HCT116 (cell line): ENCODE measurements around the gene UBE3C. TPM values are rescaled to one million over a fixed set of nuclear protein-coding genes. Genes with fewer than 3 reads are reported as not detected.
A peak's percentile ranks its signal among the peaks of the same experiment; 100 is the strongest.

Experiments
- ATAC-seq: fragments of 200-7000 bp; cut with Tn5 transposase; 2 replicates; pipeline ENCODE4 v1.9.1; 2020; ENCODE audit warnings: mild to moderate bottlenecking, moderate library complexity
- BruUV-seq: library from RNA; stranded (reverse); fragments of 400-500 nt; replicated peaks from 2 replicates; lab custom pipeline; 2021; lab: Mats Ljungman, UMichigan
- CTCF ChIA-PET: fragments of 300-600 bp; sonication (Branson Sonifier 250); formaldehyde crosslinking; loops from one replicate; lab custom pipeline; 2021; ENCODE audit warnings: antibody characterized with exemption; lab: Charles Lee
- POLR2A ChIA-PET: fragments of 300-600, 350-600 bp; sonication (Branson Sonifier 250); formaldehyde crosslinking; loops from one replicate; lab custom pipeline; 2021; ENCODE audit warnings: antibody characterized with exemption; lab: Charles Lee
- RAD21 ChIA-PET, 2 experiments: fragments of 300-600 bp; sonication (Branson Sonifier 250); formaldehyde crosslinking; loops; one replicate each; lab custom pipeline; 2023; ENCODE audit warnings: low total read pairs in 2 of 2; ENCODE audit not compliant: uncharacterized antibody in 2 of 2, unreplicated experiment in 2 of 2, low non-redundant PET in 1 of 2; lab: Charles Lee
- DNase-seq: peaks from one replicate; pipeline ENCODE4 v3.0.0-alpha.2; 2010; ENCODE audit warnings: low read depth, low spot score
- H2AFZ ChIP-seq: fragments of 200-600 bp; shearing (Covaris generic), sonication (generic); 2 replicates; pipeline ENCODE4 v1.6.1; 2017; ENCODE audit warnings: low read depth, mixed run types, mixed read lengths, antibody characterized with exemption, low read length; ENCODE audit not compliant: poor library complexity, severe bottlenecking
- H3K27ac ChIP-seq: 2 replicates; pipeline ENCODE4 v1.5.1; 2012; ENCODE audit warnings: low read depth, low read length
- H3K27me3 ChIP-seq: fragments of 200-600 bp; sonication (generic); 2 replicates; pipeline ENCODE4 v1.6.1; 2016; ENCODE audit warnings: mixed run types, low read length, mixed read lengths; ENCODE audit not compliant: insufficient read depth
- H3K36me3 ChIP-seq, 2 experiments: fragments of 200-500 bp in 1 of 2; fragments of 200-600 bp in 1 of 2; sonication (Bioruptor generic) in 1 of 2; sonication (generic) in 1 of 2; 2 replicates each; pipeline versions ENCODE4 v1.5.1 to v1.6.1; 2014 to 2016; ENCODE audit warnings: low read length in 2 of 2, inconsistent platforms in 1 of 2, mixed read lengths in 1 of 2, mixed run types in 1 of 2; ENCODE audit not compliant: insufficient read depth in 2 of 2, control insufficient read depth in 1 of 2
- H3K4me1 ChIP-seq, 2 experiments: fragments of 200-600 bp in 1 of 2; sonication (generic) in 1 of 2; 2 replicates each; pipeline versions ENCODE4 v1.5.1 to v1.6.1; 2012 to 2017; ENCODE audit warnings: low read length in 2 of 2, inconsistent platforms in 1 of 2, mild to moderate bottlenecking in 1 of 2, mixed read lengths in 1 of 2, mixed run types in 1 of 2, moderate library complexity in 1 of 2; ENCODE audit not compliant: insufficient read depth in 2 of 2, control insufficient read depth in 1 of 2
- H3K4me2 ChIP-seq: fragments of 200-600 bp; sonication (generic); 2 replicates; pipeline ENCODE4 v1.6.1; 2017; ENCODE audit warnings: mixed run types, low read length, mixed read lengths
- H3K4me3 ChIP-seq, 2 experiments: fragments of 200-600 bp in 1 of 2; sonication (generic) in 1 of 2; replicated peaks in 1 of 2; 2 replicates each; pipeline ENCODE4 v1.5.1; 2011 to 2016; ENCODE audit warnings: low read length in 2 of 2, control low read depth in 1 of 2, low read depth in 1 of 2, mild to moderate bottlenecking in 1 of 2, mixed read lengths in 1 of 2, mixed run types in 1 of 2
- H3K79me2 ChIP-seq: fragments of 200-600 bp; sonication (generic); 2 replicates; pipeline ENCODE4 v1.6.1; 2017; ENCODE audit warnings: mild to moderate bottlenecking, mixed run types, low read length, moderate library complexity, mixed read lengths; ENCODE audit not compliant: insufficient read depth
- H3K9ac ChIP-seq: fragments of 200-600 bp; sonication (generic); 2 replicates; pipeline ENCODE4 v1.6.1; 2016; ENCODE audit warnings: low read length, mixed read lengths
- H3K9me2 ChIP-seq: fragments of 200-600 bp; sonication (generic), shearing (Covaris generic); 2 replicates; pipeline ENCODE4 v1.6.1; 2017; ENCODE audit warnings: mixed run types, mild to moderate bottlenecking, moderate library complexity; ENCODE audit not compliant: insufficient read depth
- H3K9me3 ChIP-seq, 2 experiments: fragments of 200-500 bp in 1 of 2; fragments of 200-600 bp in 1 of 2; sonication (Bioruptor generic) in 1 of 2; sonication (generic) in 1 of 2; 2 replicates each; pipeline ENCODE4 v1.6.1; 2014 to 2017; ENCODE audit warnings: low read length in 2 of 2, mixed read lengths in 2 of 2, inconsistent platforms in 1 of 2, low read depth in 1 of 2, mild to moderate bottlenecking in 1 of 2, mixed run types in 1 of 2, moderate library complexity in 1 of 2; ENCODE audit not compliant: control insufficient read depth in 1 of 2, insufficient read depth in 1 of 2
- H4K20me1 ChIP-seq: fragments of 200-600 bp; sonication (generic), shearing (Covaris generic); 2 replicates; pipeline ENCODE4 v1.6.1; 2017; ENCODE audit warnings: mixed run types, mild to moderate bottlenecking, moderate library complexity; ENCODE audit not compliant: insufficient read depth
- CBX3 ChIP-seq: IDR thresholded peaks from 2 replicates; pipeline ENCODE4 v1.6.1; 2012; ENCODE audit warnings: low read depth
- CEBPB ChIP-seq: IDR thresholded peaks from 2 replicates; pipeline ENCODE4 v1.6.1; 2012; ENCODE audit warnings: low read depth
- CTCF ChIP-seq, 3 experiments: fragments of 200-600 bp in 1 of 3; sonication (generic) in 1 of 3; IDR thresholded peaks in 2 of 3; conservative IDR thresholded peaks in 1 of 3; 2 replicates each; pipeline ENCODE4 v1.5.1; 2012 to 2017; ENCODE audit warnings: low read depth in 2 of 3, low read length in 2 of 3, antibody characterized with exemption in 1 of 3, borderline replicate concordance in 1 of 3, control low read depth in 1 of 3, mild to moderate bottlenecking in 1 of 3, mixed read lengths in 1 of 3, mixed run types in 1 of 3, moderate library complexity in 1 of 3; ENCODE audit not compliant: insufficient read depth in 1 of 3
- EGR1 ChIP-seq: IDR thresholded peaks from 2 replicates; pipeline ENCODE4 v1.6.1; 2012; ENCODE audit warnings: low read depth
- ELF1 ChIP-seq: IDR thresholded peaks from 2 replicates; pipeline ENCODE4 v1.6.1; 2012; ENCODE audit warnings: low read depth, borderline replicate concordance
- FOSL1 ChIP-seq: IDR thresholded peaks from 2 replicates; pipeline ENCODE4 v1.6.1; 2012; ENCODE audit warnings: low read depth
- JUND ChIP-seq: IDR thresholded peaks from 2 replicates; pipeline ENCODE4 v1.6.1; 2012
- MAX ChIP-seq: IDR thresholded peaks from 2 replicates; pipeline ENCODE4 v1.6.1; 2012
- POLR2A ChIP-seq: IDR thresholded peaks from 2 replicates; pipeline ENCODE4 v1.7.0; 2011; ENCODE audit warnings: borderline replicate concordance; ENCODE audit not compliant: insufficient read depth, insufficient read length; ENCODE audit errors: extremely low read depth
- POLR2AphosphoS5 ChIP-seq: IDR thresholded peaks from 2 replicates; pipeline ENCODE4 v1.6.1; 2011; ENCODE audit warnings: mild to moderate bottlenecking, low read depth, low read length, moderate library complexity
- SP1 ChIP-seq: IDR thresholded peaks from 2 replicates; pipeline ENCODE4 v1.6.1; 2012; ENCODE audit warnings: low read depth
- SRF ChIP-seq: IDR thresholded peaks from 2 replicates; pipeline ENCODE4 v1.6.1; 2012; ENCODE audit warnings: low read depth
- TCF7L2 ChIP-seq: IDR thresholded peaks from 2 replicates; pipeline ENCODE4 v1.7.0; 2011; ENCODE audit warnings: borderline replicate concordance, inconsistent platforms; ENCODE audit not compliant: insufficient read depth, insufficient read length; ENCODE audit errors: extremely low read depth
- YY1 ChIP-seq: IDR thresholded peaks from 2 replicates; pipeline ENCODE4 v1.6.1; 2011; ENCODE audit warnings: low read length, low read depth, moderate library complexity, mild to moderate bottlenecking; ENCODE audit not compliant: insufficient replicate concordance; ENCODE audit errors: extremely low read depth
- ZBTB33 ChIP-seq: IDR thresholded peaks from 2 replicates; pipeline ENCODE4 v1.6.1; 2011; ENCODE audit warnings: mild to moderate bottlenecking, low read length, moderate library complexity; ENCODE audit not compliant: insufficient replicate concordance; ENCODE audit errors: extremely low read depth
- ZNF274 ChIP-seq: fragments of 200-500 bp; sonication (Bioruptor generic); IDR thresholded peaks from 2 replicates; pipeline ENCODE4 v1.6.1; 2014; ENCODE audit warnings: mild to moderate bottlenecking, low read depth, low read length, inconsistent platforms
- intact Hi-C: fragments of 100-400 bp; cut with micrococcal nuclease; formaldehyde crosslinking; loops from 2 replicates; pipeline ENCODE4 v1.10.0; 2022
- total RNA-seq: library from RNA; stranded (reverse); gene quantifications from one replicate; pipeline ENCODE4 v1.2.1, GENCODE V29; 2021; ENCODE audit not compliant: unreplicated experiment

Gene UBE3C
- total RNA-seq, 1 experiment from 2014 or later, result 68.3 TPM

GRCh38 chr7:157138101-157138423 is 664 bp upstream of the UBE3C start:
- RAD21 ChIA-PET, result no interaction called here
- intact Hi-C loops, result loop anchor here (2.0 to 5.0 kb wide), 2 partner anchors 127 to 231 kb away; partner anchors contain the start of gene MNX1
- BruUV-seq, result TSS peak; percentile 40
- no peak overlapping the region for H2AFZ ChIP-seq
- ATAC-seq, result no peak
- peak overlapping the region; percentile 83 for H3K4me2 ChIP-seq
- H4K20me1 ChIP-seq, result no peaks in the 10 kb centered on the region
- H3K9me3 ChIP-seq, result no peaks in the 10 kb centered on the region
- POLR2A ChIA-PET, result no interaction called here
- DNase-seq, result no peak
- peak overlapping the region; percentile 64 for H3K27ac ChIP-seq
- H3K9ac ChIP-seq, result peak overlapping the region; percentile 64
- peak overlapping the region; percentile 19 to 47 for H3K4me3 ChIP-seq
- H3K36me3 ChIP-seq, result peaks cover 8 to 20% of the 10 kb centered on the region in 2 experiments; a peak in 3 of 4 replicates
- no peak for TF ChIP-seq ZBTB33
- no peak for TF ChIP-seq POLR2A
- no peak for TF ChIP-seq MAX
- TF ChIP-seq SRF, result no peak
- TF ChIP-seq JUND, result no peak
- no peak for TF ChIP-seq ELF1
- no peak for TF ChIP-seq CBX3
- TF ChIP-seq SP1, result no peak
- TF ChIP-seq CEBPB, result no peak
- 0 out of 2 replicates have a peak, but pooled peaks have one; percentile 8 for TF ChIP-seq EGR1
- no peak for TF ChIP-seq FOSL1
- no peak for TF ChIP-seq CTCF (IDR thresholded peaks at IDR 0.05 in 2 of 3, conservative IDR thresholded peaks at IDR 0.05 in 1 of 3; ENCODE audit: borderline replicate concordance in 1 of 3, insufficient read depth in 1 of 3, low read depth in 2 of 3, low read length in 2 of 3)
- no peak for TF ChIP-seq TCF7L2
- TF ChIP-seq YY1, result no peak
- no peak for TF ChIP-seq ZNF274
- TF ChIP-seq POLR2AphosphoS5, result 0 out of 2 replicates have a peak, but pooled peaks have one; percentile 9
- H3K4me1 ChIP-seq, result peaks cover 3 to 30% of the 10 kb centered on the region in 2 experiments; a peak in 3 of 4 replicates
- no peaks in the 10 kb centered on the region for H3K9me2 ChIP-seq
- CTCF ChIA-PET, result no interaction called here
- peaks cover 40% of the 10 kb centered on the region for H3K79me2 ChIP-seq
- H3K27me3 ChIP-seq, result no peaks in the 10 kb centered on the region
